NB4 (cell line): Measurements from ENCODE around the gene CHST8.

Experiments used
- DNase-seq: peaks from one replicate; pipeline ENCODE4 v3.0.0; 2010; ENCODE audit warnings: low read depth
- H3K4me3 ChIP-seq: one replicate; pipeline ENCODE4 v1.5.1; 2011; ENCODE audit warnings: mild to moderate bottlenecking, low read depth, low read length, moderate library complexity
- MYC ChIP-seq: IDR thresholded peaks from 2 replicates; pipeline ENCODE4 v1.6.1; 2011; ENCODE audit warnings: low read depth, low read length
- POLR2A ChIP-seq: IDR thresholded peaks from 2 replicates; pipeline ENCODE4 v1.6.1; 2011; ENCODE audit warnings: mild to moderate bottlenecking; ENCODE audit not compliant: insufficient read length; ENCODE audit errors: extremely low read depth
- TF ChIP-seq, protein P1 (sequence below): IDR thresholded peaks from one replicate; pipeline ENCODE4 v1.5.1; 2012; ENCODE audit warnings: low read depth, low read length
- TF ChIP-seq, protein P2 (sequence below): IDR thresholded peaks from 2 replicates; pipeline ENCODE4 v1.6.1; 2011; ENCODE audit warnings: low read depth, low read length

CHST8 gene

DNA sequence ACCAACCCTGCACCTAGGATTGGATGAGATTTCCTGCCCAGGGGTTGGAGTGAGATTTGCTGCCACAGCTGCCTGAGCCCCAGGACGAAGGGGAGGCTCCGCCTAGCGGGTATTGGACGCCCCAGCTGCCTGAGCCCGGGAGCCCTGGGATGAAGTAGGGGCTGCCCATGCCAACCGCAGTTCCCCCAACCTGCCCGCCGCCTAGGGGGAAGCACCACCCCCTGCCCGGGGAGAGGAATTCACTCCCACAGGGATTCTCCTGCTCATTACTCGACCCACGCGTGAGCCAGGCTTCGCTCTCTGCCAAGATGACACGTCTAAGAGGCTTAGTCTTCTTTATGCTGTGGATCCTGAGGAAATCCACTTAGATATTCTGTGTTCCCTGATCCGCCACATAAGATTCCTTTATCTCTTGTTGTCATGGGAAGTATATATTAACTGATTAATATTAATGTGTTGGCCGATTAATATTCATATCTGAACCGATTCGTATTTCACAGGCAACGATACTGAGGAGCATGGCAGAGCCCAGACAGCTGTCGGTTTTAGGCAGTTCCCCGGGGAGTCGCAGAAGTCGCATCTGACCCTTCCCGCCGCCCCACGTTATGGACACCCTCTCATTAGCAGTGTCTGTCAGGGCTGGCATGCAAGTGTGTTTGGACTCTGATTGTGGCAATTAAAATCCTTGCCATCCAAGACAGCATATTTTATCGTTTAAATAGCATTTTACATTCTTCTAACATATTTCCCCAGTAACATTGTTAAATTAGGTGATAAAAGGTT lies 130.5 kb downstream of the CHST8 start:
- TF ChIP-seq MYC: no peak
- TF ChIP-seq POLR2A: no peak
- TF ChIP-seq, protein P1, sequence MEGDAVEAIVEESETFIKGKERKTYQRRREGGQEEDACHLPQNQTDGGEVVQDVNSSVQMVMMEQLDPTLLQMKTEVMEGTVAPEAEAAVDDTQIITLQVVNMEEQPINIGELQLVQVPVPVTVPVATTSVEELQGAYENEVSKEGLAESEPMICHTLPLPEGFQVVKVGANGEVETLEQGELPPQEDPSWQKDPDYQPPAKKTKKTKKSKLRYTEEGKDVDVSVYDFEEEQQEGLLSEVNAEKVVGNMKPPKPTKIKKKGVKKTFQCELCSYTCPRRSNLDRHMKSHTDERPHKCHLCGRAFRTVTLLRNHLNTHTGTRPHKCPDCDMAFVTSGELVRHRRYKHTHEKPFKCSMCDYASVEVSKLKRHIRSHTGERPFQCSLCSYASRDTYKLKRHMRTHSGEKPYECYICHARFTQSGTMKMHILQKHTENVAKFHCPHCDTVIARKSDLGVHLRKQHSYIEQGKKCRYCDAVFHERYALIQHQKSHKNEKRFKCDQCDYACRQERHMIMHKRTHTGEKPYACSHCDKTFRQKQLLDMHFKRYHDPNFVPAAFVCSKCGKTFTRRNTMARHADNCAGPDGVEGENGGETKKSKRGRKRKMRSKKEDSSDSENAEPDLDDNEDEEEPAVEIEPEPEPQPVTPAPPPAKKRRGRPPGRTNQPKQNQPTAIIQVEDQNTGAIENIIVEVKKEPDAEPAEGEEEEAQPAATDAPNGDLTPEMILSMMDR: no peak
- TF ChIP-seq, protein P2, sequence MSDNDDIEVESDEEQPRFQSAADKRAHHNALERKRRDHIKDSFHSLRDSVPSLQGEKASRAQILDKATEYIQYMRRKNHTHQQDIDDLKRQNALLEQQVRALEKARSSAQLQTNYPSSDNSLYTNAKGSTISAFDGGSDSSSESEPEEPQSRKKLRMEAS: no peak
- no peak overlapping the region for H3K4me3 ChIP-seq
- DNase-seq: no peak

DNA sequence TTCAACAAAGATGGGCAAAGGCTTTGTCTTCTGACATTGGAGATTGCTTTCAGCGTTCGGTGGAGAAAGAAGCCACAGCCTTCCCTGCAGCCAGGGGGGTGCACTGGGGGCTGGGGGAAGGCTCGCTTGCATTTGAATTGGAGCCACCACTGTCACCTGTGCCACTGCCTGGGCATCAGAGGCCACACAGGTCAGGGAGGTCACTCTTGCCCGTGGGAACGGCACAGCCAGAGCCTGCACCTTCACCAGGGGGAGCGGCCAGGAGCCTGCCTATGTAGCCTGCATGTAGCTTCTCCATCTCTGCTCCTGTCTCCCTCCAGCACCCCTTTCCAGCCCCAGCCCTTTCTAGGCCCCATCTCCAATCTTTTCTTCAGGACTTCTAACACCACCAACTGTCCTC lies 131.2 kb downstream of the CHST8 start:
- TF ChIP-seq MYC (no peak), POLR2A (no peak)
- TF ChIP-seq, protein P1: no peak
- TF ChIP-seq, protein P2: no peak

DNA sequence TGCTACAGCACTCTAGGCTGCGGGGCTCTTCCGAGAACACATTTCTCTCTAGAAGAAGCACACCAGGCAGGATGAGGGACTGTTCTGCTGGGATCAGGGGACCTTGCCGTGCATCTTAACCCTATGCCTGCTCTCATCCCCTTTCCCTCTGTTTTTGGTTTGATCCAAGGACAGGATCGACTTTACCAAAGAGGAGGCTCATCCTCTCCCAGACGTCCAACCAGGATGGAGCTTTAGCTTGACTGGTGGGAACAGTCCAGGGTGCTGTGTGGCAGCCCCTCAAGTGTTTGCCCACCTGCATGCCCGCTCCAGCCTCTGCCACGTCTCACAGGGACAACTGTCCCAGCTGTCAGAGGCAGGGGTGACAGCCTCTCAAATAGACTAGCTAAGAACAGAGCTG lies 132.6 kb downstream of the CHST8 start:
- H3K4me3 ChIP-seq: no peak overlapping the region
- TF ChIP-seq POLR2A (no peak), MYC (no peak)
- TF ChIP-seq, protein P2: no peak
- TF ChIP-seq, protein P1: no peak
- DNase-seq: no peak

More for the DNA sequence above, 131.2 kb downstream of the CHST8 start:
- H3K4me3 ChIP-seq: no peak overlapping the region
- DNase-seq: no peak

DNA sequence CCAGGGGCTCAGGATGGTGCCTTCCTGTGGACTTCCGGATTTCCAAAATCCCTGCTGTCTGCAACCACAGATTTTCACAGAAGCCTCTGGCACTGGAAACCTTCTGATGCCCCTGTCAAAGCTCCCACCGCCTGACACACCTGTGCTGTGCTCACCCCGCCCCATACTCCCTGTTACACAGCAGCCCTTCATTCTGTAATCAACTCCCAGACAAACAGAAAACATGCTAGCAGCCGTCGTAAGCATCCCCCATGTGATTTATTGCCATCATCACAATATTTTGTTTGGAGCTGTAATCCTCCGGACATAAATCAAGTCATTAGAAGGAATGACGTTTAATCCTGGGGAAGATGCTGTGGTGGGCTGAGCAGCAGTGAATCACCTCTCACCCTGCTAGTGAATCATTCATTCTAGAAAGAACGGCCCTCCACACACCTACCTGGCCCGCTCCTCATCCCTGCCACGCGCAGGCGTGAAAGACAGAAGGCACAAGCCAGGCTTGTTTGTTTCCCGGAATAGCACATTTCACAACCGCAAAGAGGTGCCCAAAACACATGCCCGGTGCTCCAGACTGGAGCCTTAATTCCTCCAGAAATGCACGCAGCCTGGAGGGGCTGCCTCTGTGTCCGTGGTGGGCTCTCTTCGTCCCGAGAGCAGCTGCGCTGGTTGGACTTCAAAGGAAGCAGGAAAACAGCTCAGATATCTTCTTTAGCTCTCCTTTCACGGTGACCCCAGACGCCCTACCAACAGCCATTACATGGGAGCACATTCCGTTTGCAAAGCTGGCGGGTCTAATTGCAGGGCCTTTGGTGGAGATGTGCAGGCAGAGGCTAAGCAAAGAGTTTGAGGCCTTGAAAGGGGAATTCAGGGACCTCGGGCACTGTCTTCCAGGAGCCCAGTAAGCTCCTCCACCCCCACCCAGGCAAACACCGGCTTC lies 133.6 kb downstream of the CHST8 start:
- TF ChIP-seq MYC (no peak), POLR2A (no peak)
- TF ChIP-seq, protein P2: no peak
- TF ChIP-seq, protein P1: no peak
- no peak for DNase-seq
- no peak overlapping the region for H3K4me3 ChIP-seq

- TF ChIP-seq MYC: no peak
- no peak for TF ChIP-seq POLR2A
- no peak for DNase-seq
Observed at GRCh38 chr19:33756177-33756576, 134.4 kb downstream of the CHST8 start.

DNA sequence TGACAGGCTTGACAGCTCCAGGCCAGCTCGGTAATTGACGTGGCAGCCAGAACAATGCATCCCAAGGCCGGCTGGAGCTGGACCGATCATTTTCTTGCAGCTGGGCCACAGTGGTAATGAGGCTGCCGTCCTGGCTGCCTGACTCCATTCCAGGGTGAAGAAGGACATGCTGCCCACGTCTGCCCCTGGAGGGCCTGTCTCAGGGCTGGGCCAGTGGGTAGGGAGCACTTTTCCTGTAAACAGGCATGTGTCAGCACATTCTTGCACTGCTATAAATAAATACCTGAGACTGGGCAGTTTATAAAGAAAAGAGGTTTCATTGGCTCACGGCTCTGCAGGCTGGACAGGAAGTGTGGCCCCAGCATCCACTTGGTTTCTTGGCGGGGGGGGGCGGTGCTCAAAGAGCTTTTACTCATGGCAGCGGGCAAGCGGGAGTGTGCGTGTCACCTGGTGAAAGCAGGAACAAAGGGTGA lies 136.8 kb downstream of the CHST8 start:
- TF ChIP-seq, protein P2: no peak
- TF ChIP-seq, protein P1: no peak
- TF ChIP-seq POLR2A (no peak), MYC (no peak)
- no peak for DNase-seq
- no peak overlapping the region for H3K4me3 ChIP-seq

More at GRCh38 chr19:33756177-33756576, 134.4 kb downstream of the CHST8 start:
- H3K4me3 ChIP-seq: no peak overlapping the region
